Stimulated activated naive CD4-positive, alpha-beta T cell (primary cell): ENCODE results near the gene CLBA1.
A peak's percentile ranks its signal among the peaks of the same experiment; 100 is the strongest.
"Not testable (repeated sequence)": the region's sequence is repeated elsewhere in the genome, so short reads cannot be mapped to it uniquely, and the experiment has no call there.

Experiments used
- DNase-seq, 6 experiments: peaks; one replicate each; lab custom pipeline; 2025; lab: John Stamatoyannopoulos, UW

CLBA1 gene

DNA sequence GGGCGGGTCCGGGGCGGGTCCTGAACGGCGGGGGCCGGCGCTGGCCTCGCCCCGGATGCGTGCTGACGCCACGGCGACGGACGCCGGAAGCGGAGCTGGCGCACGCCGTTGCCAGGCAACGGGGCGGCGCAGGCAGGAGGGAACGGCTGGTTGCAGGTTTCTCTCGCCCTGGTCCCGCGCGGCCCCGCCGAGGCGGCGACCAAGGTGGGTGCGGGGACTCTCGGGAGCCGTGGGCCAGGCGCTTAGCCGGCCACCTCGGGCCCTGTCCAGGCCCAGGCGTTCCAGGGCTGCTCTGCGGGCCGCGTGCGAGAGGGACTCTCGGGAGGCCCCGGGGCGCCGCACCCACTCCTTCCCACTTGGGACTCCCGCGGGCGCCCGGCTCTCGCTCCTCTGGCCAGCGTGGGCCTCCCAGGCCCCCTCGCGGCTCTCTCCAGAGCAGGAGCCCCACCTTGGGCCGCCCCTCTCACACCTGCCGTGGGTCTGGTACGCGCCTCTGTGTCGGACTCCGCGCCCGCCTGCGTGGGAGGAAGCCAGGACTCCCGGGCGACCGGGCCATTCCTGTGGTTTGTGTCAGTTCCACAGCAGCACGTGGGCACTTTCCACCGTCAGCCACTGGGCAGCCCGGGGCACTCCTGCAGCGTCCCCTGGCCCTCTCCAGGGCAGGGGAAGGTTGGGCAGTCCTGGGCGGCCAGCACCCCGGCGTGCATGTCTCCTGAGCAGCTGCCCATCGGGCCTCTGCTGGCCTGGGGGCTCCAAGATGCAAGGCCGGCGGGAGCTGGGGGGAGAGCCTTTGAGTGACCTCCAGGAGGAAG, at the start of gene CLBA1:
Gene CLBA1, plus strand, starts transcription at position 114 of the 812 bp plus-strand sequence. Its CDS starts 644 bp downstream, at position 758.
- peak; percentile 75 to 89 (median 84) for DNase-seq

DNA sequence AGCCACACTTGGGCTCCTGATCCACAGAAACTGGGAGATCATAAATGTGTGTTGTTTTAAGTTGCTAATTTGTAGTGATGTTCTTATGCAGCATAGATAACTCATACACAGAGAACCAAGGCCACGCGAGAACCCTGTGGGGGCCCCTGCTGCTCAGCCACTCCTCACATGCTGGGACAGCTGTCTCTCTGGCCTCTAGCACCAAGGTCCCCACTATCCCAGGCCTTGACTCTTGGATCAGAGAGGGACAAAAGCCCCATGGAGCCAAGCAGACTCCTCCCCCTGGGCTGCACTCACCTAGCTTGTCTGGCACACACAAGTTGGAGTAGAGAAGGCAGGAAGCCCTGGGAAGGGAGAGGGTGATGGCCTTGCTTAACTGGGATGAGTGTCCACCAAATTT, 49.6 kb upstream of the CLBA1 start:
- no peak for DNase-seq

DNA sequence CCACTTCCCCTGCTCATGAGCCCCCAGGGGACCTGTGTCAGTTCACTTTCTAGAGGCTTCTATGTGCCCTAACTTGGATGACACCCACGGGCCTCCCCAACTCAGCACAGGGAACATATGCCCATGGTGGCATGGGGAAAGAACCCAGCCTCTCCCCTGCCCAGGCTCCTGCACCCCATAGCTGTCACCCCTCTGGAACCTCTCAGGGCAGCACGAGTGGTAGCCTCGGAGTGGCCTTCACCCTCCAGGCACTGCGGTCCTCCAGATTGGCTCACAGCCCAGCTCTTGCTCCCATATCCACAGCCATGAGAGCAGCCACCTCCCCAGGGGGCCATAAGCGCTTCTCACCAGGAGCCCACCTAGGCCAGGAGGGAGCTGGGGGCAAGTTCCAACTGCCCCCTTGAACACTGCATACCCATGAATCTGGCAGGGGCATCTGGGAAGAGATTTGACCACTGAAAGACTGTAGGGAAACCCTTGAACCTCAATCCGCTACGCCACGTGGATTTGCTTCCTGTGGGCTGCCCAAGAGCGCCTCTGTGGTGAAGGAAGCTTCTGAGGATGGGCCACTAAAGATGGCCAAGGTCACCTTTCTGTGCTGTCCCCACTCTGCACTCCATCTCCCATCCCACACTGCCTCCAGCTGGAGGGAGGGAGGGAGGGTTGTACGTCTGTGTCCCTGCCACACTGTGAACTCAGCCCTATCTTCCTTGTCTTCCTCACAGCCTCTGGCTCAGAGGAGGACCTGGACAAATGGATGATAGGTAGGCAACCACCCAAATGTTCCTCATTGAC, 49.0 kb upstream of the CLBA1 start:
- no peak for DNase-seq

DNA sequence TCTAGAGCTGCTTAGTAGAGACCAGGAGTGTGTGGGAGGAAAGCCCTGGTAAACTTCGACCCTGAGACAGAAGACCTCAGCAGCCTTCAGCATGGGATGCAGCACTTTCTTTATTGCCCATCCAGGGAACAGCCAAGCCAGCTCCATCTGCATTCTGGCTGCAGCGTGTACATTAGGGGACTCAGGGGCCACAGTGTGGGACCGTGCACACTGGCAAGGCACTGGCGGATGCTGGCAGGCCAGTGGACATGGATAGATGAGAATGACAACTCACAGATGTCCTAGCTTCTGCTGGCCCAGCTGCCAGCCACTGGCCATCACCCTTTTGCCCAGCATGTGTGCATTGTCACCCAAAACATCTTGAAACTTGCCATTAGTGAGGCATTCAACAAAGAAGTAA, 48.4 kb upstream of the CLBA1 start:
- no peak for DNase-seq

DNA sequence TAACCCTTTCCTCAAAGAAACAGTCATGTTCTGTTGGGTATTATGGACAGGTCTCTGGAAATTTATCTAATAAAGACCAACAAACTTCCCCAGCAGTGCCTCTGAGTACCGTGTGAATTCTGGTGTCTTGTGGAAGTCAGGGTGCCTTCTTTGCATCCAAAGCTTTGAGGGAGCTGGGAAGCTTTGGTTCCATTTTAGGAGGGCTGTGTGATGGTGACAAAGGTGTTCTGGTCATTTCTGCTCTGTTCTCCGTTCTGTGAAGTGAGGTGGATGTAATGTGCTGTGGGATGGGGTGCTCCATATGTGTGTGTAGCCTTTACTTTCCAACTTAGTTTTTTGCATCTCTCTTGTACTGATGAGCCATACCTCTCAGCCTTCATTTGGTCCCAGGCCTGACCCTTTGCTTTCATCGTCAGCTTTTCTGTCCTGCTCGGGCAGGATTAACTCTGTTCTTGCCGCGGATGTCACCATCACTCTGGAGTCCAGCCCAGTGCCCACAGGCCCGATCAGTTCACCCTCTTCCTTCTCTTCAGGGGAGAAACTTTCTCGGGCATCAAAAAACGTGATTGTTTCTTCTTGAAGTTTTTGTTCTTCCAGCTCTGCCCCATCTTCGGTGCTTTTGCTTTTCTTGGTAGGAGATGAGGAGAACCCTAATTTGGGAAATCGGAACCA, 47.8 kb upstream of the CLBA1 start:
- no peak for DNase-seq

DNA sequence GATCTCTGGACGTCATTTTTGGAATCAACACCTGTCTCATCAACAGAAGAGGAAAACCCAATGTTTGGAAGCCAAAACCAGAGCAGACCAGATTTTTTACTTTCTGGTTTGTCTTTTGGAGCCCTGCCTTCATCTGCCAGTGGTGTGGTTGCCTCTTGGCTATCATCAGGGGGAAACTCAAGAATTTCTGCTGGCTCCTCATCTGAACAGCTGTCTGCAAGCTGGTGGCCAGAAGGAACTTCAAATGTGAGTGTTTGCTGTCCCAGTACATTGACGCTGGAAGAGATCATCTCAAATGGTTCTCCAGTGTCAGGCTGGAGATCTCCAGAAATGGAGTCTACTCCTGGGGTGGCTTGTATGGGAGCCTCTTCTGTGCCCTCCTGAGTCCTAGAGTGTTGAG, 47.2 kb upstream of the CLBA1 start:
- DNase-seq, result no peak

DNA sequence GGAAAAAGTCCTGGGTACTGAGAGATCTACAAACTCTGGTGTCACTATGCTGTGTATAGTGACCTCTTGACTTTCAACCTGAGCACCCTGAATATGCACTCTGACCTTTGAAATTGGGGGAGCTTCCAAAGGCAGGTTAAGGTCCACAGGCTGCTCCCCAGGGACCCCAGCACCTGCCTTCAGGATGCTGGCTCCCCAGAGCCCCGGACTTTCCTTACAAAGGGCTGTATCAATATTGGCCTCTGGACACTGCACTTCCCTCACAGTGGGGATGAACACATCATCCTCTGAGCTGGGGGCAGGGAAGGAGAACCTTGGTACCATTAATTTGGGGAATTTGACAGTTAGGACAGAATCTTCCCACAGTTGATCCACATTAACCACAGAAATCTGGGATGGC, 46.6 kb upstream of the CLBA1 start:
- DNase-seq, result no peak

DNA sequence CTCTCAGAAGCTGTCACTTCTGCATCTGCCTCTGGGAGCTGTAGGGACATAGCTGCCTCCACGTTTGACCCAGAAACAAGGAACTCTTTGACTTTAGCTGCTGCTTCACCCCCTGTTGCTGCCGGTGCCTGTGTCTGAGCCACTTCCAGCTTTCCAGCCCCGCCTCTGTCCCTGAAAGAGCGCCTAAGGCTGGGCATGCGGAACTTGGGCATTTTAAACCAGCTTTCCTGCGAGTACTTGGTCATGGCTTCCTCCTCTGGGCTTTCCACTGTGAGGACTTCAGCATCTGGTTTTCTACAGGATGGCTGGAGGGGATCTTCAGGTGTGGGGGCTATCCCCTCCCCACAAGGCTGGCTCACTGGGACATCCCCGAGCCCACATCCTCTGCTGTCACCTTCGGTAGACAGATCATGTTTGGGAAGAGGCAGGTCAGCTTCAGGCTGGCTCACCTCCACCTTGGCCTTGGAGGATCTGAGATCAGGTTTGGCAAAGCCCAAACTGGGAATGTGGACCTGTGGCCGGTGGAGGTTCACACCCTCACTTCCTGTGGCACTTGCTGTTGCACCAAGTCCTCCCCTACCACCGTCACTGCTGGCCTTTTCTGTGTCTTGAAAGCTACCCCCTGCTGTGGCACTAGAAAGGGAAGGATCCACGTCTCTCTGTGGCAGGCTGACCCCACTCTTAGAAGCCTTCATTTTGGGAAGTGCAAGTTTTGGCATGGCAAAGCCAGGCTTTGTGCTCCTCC, 45.8 kb upstream of the CLBA1 start:
- DNase-seq, result no peak

DNA sequence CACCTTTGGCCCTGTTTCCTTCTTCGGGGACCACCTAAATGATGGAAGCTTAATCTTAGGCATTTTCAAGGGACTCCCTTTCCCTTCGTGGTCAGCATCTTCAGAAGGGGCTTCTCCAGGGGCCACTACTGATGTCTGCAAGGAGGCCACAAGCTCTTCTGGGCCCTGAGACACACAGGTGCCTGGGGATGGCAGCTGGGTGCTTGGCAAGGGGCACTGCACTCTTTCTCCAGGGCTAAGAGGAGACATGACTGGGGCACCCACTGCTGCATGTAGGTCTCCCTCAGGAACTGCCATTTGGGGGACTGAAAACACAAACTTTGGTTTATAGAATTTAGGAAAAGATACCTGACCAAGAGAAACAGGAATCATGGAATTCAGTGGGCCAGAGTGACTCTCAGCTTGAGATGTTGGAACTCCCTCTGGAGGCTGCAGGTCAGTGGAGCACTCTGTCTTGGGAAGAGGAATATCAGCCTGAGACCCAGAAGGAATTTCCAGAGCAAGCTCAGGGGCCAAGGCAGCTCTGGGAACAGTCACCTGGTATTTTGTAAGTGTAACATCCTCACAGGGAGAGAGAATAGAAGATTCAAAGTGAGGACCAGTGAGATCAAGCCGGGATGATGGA, 45.0 kb upstream of the CLBA1 start:
- no peak for DNase-seq

DNA sequence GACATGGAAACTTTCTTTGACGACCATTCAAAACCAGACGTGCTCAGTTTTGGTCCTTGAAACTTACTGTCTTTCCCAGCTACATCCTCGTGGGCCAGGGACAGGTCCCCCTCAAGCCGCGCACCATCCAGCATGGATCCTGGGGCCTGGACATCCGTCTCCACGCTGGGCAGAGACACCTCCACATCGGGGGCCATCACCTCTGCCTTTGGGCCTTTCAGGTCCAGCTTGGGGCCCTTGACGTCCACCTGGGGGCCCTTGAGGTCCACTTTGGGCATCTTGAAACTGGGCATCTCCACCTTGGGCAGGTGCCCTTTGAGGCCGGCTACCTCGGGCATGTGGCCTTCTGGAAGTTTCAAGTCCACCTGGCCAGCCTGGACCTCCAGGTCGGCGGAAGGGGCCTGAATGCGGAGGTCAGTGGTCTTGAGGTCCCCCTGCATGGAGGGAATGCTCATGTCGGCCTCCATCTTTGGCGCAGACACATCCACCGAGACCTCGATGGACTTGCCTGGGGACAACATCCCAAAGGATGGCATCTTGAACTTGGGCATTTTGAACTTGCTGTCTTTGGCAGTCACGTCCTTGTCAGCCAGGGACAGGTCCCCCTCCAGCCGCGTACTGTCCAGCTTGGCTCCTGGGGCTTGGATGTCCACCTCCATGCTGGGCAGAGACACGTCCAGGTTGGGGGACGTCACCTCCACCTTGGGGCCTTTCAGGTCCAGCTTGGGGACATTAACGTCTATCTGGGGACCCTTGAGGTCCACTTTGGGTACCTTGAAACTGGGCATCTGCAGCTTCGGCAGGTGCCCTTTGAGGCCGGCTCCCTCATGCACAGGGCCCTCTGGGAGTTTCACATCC, 43.9 kb upstream of the CLBA1 start:
- no peak for DNase-seq

DNA sequence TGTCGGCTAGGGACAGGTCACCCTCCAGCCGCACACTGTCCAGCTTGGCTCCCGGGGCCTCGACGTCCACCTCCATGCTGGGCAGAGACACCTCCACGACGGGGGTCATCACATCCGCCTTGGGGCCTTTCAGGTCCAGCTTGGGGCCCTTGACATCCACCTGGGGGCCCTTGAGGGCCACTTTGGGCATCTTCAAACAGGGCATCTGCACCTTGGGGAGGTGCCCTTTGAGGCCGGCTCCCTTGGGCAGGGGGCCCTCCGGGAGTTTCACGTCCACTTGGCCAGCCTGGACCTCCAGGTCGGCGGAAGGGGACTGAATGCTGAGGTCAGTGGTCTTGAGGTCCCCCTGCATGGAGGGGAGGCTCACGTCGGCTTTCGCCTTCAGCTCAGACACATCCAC, 43.0 kb upstream of the CLBA1 start:
- no peak for DNase-seq

DNA sequence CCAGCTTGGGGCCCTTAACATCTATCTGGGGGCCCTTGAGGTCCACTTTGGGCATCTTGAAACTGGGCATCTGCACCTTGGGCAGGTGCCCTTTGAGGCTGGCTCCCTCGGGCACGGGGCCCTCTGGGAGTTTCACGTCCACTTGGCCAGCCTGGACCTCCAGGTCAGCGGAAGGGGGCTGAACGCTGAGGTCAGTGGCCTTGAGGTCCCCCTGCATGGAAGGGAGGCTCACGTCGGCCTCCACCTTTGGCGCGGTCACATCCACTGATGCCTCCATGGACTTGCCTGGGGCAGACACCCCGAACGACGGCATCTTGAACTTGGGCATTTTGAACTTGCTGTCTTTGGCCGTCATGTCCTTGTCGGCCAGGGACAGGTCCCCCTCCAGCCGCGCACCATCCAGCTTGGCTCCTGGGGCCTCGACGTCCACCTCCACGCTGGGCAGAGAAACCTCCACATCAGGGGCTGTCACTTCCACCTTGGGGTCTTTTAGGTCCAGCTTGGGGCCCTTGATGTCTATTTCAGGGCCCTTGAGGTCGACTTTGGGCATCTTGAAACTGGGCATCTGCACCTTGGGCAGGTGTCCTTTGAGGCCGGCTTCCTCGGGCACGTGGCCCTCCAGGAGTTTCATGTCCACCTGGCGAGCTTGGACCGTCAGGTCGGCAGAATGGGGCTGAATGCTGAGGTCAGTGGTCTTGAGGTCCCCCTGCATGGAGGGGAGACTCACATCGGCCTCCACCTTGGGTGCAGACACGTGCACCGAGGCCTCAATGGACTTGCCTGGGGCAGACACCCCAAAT, 42.2 kb upstream of the CLBA1 start:
- not testable (repeated sequence) for DNase-seq

DNA sequence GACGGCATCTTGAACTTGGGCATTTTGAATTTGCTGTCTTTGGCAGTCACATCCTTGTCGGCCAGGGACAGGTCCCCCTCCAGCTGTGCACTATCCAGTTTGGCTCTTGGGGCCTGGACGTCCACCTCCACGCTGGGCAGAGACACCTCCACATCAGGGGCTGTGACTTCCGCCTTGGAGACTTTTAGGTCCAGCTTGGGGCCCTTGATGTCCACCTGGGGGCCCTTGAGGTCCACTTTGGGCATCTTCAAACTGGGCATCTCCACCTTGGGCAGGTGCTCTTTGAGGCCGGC, 41.6 kb upstream of the CLBA1 start:
- DNase-seq, result not testable (repeated sequence)

DNA sequence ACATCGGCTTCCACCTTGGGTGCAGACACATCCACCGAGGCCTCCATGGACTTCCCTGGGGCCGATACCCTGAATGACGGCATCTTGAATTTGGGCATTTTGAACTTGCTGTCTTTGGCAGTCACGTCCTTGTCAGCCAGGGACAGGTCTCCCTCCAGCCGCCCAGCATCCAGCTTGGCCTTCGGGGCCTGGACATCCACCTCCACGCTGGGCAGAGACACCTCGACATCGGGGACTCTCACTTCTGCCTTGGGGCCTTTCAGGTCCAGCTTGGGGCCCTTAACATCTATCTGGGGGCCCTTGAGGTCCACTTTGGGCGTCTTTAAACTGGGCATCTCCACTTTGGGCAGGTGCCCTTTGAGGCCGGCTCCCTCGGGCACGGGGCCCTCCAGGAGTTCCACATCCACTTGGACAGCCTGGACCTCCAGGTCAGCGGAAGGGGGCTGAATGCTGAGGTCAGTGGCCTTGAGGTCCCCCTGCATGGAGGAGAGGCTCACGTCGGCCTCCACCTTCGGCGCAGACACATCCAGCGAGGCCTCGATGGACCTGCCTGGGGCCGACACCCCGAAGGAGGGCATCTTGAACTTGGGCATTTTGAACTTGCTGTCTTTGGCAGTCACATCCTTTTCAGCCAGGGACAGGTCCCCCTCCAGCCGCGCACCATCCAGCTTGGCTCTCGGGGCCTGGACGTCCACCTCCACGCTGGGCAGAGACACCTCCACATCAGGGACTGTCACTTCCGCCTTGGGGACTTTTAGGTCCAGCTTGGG, 41.0 kb upstream of the CLBA1 start:
- not testable (repeated sequence) for DNase-seq

DNA sequence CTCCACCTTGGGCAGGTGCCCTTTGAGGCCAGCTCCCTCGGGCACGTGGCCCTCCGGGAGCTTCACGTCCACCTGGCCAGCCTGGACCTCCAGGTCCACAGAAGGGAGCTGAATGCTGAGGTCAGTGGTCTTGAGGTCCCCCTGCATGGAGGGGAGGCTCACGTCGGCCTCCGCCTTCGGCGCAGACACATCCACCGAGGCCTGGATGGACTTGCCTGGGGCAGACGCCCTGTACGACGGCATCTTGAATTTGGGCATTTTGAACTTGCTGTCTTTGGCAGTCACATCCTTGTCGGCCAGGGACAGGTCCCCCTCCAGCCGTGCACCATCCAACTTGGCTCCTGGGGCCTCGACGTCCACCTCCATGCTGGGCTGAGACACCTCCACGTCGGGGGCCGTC, 40.3 kb upstream of the CLBA1 start:
- DNase-seq, result not testable (repeated sequence)

DNA sequence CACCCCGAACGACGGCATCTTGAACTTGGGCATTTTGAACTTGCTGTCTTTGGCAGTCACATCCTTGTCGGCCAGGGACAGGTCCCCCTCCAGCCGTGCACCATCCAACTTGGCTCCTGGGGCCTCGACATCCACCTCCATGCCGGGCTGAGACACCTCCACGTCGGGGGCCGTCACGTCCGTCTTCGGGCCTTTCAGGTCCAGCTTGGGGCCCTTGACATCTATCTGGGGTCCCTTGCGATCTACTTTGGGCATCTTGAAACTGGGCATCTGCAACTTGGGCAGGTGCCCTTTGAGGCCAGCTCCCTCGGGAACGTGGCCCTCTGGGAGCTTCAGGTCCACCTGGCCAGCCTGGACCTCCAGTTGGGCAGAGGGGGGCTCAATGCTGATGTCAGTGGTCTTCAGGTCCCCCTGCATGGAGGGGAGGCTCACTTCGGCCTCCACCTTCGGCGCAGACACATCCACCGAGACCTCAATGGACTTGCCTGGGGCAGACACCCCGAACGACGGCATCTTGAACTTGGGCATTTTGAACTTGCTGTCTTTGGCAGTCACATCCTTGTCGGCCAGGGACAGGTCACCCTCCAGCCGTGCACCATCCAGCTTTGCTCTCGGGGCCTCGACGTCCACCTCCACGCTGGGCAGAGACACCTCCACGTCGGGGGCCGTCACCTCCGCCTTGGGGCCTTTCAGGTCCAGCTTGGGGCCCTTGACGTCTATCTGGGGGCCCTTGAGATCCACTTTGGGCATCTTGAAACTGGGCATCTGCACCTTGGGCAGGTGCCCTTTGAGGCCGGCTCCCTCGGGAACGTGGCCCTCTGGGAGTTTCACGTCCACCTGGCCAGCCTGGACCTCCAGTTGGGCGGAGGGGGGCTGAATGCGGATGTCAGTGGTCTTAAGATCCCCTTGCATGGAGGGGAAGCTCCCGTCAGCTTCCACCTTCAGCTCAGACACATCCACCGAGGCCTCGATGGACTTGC, 39.3 kb upstream of the CLBA1 start:
- not testable (repeated sequence) for DNase-seq

DNA sequence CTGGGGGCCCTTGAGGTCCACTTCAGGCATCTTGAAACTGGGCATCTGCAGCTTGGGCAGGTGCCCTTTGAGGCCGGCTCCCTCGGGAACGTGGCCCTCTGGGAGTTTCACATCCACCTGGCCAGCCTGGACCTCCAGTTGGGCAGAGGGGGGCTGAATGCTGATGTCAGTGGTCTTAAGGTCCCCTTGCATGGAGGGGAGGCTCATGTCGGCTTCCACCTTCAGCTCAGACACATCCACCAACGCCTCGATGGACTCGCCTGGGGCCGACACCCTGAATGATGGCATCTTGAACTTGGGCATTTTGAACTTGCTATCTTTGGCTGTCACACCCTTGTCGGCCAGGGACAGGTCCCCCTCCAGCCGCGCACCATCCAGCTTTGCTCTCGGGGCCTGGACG, 38.4 kb upstream of the CLBA1 start:
- DNase-seq, result not testable (repeated sequence)
